GM18519 (cell line): ENCODE results near the gene RBMS3.

Experiments
- ATAC-seq: cut with Tn5 transposase; IDR thresholded peaks from one replicate; pipeline ENCODE4 v1.9.1; 2021; ENCODE audit warnings: mild to moderate bottlenecking, moderate library complexity; ENCODE audit not compliant: unreplicated experiment, low FRiP score

The RBMS3 gene

DNA sequence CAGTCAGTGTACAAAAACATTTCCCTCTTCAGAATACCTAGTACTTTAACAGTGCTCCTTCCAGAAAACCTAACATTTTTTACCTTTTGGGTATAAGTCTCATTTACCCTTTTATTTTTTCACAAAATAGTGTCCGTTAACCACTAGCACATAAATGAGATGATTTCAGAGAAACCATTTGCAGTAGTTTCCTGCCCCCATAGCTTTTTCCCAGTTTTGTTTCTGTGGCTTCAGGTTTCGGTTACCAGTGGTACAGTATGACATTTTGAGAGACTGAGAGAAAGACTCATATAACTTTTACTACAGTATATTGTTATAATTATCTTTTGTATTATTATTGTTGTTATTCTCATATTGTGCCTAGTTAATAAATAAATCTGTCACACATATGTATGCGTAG, 6.2 kb upstream of the RBMS3 start:
- ATAC-seq, result no peak

DNA sequence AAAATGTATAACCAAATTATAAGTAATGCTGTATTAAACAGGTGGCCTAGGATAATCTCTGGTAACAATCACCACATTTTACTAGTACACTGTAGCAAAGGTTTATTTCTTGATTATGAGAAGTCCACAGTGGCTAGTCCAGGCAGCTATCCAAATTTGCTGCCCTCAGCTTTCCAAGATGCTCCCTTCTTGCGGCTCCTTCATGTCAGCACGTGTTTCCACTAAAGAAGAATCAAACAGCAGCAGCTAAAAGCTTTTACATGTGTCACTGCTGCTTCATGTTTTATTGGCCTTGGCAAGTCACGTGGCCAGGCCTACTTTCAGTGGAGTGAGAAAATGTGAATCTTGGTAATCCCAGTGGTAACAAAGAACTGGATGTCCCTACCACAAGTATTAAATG, 5.6 kb upstream of the RBMS3 start:
- ATAC-seq, result no peak

DNA sequence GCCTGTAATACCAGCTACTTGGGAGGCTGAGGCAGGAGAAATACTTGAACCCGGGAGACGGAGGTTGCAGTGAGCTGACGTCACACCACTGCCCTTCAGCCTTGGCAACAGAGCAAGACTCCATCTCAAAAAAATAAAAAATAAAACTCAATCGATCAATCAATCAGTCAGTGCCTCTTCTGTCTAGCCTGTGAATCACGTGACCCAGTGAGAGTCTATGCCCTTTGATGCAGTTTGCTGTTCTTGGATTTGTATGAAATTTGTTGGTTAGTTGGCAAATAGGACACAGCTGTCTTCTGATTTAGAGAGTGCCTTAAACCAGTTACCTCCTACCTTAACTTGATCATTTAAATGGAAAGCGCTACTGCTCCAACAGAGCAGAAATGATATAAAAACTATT, 3.6 kb upstream of the RBMS3 start:
- ATAC-seq, result no peak

DNA sequence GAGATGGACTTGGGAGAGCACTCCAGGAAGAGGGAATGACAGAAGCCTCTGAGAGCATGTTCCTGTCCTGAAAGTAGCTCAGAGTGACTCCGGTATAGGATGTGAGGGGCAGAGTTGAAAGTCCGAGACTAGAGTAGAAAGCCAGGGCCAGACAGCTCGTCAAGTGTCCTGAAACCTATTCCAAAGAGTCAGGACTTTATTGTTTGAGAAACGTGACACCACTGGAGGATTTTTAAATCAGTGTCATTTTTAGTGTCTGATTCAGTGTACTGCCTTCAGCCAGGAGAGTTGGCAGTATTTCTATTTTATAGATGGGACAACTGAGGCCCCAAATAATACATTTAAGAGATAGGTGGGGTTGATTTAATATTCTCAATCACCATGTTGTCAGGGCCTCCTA, 1.6 kb upstream of the RBMS3 start:
- no peak for ATAC-seq

DNA sequence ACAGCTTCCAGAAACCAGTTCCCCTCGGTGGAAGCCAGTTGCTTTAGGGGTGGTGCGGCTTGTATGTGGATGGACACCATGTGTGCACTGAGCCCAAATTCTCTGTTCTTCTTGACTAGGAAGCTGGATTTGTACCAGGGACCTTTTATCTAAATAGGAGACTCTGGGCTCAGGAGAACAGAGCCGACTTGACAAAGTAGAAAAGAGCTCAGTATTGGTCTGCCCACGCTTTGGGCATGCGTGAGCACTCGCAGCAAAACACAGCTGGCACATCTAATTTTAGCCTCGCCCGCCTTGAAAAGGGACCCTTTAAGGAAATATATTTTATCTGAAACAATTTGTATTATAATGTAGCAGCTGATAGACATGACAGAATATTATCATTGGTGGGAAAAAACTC, 1.1 kb upstream of the RBMS3 start:
- ATAC-seq, result no peak

DNA sequence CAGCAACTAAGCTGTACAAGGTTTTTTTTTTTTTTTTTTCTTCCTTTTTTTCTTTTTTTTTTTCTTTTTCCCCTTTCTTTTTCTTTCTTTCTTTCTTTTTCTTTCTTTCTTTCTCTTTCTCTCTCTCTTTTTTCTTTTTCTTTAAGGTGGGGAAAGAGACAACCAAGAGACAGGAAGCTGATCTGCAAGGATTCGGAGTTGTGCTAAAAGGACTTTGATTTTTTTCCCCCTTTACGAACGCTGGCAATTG, 148 bp downstream of the RBMS3 start:
- no peak for ATAC-seq

DNA sequence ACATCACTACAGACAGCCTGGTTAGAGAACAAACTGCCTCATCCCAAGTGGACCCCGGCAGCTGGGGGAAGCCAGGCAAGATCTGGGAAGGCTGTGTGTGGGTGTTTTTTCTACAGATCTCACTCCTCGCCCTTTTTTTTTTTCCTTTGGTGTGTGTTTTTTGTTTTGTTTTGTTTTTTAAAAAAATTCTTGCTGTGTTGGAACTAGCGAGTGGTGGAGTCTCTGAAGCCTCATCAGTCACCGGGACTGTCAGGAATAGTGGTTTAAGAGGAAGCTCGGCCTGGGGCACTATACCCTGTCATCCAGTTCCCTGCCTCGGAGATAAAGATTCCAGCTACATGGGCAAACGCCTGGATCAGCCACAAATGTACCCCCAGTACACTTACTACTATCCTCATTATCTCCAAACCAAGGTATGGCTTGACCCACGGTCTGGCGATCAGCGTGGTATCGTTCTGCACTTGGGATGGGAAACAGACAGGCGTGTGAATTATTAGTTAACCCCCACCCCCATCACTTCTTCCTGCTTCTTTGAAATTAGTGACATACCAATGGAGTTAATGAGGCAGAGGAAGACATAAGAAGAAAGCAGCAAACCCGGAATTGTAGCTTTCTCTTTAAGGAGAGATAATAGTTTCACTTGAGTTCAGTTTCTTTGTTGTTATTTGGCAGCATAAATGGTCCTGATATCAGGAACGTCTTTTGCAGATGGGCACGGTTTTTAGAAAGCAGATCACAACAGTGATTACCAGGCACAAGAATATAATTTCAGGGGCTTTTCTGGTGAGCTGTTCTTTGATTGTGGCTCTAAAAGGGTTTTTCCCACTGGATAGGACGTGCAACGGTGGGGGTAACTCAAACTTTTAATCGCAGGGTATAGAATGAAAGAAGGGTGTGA, 722 bp downstream of the RBMS3 start:
- peak; percentile 67 for ATAC-seq

DNA sequence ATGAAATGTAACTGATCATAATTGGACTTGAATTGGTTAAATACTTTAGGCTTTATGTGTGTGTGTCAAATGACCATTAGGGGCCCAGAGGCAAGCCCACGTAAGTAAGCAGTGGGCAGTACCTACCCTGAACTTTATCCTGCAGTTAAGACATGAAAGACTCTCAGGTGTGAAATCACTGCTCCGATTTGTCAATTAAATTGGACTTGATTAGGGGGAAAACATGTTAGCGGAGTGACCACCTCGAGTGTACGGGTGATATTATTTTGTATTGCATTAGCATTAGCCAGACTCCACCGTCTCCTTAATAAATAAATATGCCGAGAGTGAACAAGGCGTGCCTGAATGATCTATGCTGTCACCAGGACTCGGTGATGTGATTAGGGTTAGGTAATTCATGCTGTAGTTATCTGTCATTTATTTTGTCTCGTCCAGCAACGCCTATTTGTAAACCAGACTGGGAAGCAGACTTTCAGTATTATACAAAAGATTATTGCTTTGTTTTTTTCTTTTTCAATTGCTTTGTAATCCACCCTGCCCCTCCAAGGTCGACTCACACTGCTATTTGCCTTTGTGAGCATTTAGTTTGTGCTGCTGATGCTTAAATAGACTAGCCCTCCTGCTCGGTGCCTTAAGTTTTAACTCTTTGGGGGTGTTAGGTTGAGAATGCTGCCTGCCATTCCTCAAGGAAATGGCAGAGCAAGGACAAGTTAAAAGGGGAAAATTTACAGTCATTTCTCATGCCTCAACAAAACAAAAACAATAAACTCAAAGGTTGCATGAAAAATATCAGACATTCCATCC, 1.8 kb downstream of the RBMS3 start:
- ATAC-seq, result no peak

DNA sequence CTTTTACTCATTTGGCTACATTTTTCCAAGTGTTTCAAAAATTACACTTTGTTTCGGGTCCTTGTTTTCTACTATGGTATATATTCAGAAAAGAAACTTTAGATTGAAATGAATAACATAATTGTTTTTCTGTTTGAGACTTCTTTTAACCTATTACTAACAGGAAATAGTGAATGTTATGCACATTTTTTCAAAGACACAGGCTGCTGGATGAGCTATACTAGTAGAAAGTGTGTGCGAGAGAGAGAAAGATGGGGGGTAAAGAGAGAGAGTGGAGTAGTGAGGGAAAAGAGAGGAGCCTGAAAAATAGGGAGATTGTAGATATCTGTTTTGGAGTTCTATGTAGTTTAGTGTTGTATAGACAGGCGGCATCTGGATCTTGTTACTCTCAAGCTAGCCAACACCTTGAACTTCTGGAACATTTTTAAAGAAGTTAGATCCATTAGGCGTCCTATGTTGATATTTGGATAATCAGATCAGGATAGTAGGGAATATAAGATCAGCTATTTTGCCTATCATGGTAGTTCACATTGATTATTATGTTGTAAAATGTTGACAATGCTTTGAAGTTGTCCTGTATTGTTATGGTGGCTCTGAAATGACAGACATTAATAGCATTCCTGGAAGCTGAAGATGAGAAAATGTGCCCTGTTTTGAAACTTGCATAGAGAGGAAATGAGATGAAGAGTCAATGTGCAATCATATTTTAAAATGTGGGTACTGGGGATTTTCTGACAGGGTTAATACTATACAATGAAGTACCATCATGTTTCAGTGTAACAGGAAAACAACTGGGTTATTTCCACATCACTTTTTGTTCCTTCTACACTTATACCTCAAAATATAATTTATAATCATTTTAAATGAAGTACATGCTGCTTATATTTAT, 2.6 kb downstream of the RBMS3 start:
- ATAC-seq, result no peak

DNA sequence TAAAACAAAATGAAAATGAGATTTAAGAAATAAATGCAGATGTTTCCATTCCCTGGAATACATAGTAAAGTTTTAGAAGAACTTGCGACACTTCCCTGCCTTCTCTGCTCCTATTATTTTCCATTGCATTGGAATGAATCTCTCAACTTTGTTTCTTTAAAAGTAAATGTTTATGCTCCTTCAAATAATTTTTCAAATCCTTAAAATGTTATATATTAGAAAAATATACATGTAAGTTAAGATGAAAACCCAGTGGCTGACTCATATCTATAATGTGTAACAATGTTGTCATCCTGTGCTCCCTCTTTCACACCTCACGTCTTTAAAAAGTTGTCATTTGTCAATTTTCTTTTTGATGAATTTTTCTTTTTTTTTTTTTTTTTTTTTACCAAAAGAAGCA, 3.6 kb downstream of the RBMS3 start:
- no peak for ATAC-seq

DNA sequence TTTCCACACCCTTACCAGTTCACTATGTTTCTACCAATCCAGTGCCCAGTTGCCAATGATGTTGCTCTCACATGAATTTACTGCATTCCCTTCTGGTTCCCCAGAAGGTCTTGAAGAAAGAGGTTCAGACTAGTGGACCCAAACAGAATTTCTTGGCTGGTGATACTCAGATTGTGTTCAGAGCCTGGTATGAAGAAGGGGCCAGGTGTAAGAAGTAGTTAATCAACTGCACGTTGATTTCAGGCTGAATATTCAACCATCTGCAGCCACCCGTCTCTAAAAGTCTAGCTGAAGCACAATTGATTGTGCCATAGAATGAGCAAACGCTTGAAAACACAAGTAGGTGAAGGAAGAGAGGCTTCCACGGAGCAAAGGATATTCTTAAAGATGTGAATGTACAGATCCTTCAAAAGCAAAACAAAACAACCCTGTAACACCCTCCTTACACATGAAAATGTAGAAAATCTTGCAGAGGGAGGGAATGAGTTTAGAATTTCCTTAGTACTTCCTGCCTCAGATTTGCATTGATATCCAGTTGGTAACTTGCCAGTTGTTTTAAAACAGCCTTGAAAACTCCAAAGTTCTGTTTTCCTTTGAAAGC, 4.7 kb downstream of the RBMS3 start:
- no peak for ATAC-seq

DNA sequence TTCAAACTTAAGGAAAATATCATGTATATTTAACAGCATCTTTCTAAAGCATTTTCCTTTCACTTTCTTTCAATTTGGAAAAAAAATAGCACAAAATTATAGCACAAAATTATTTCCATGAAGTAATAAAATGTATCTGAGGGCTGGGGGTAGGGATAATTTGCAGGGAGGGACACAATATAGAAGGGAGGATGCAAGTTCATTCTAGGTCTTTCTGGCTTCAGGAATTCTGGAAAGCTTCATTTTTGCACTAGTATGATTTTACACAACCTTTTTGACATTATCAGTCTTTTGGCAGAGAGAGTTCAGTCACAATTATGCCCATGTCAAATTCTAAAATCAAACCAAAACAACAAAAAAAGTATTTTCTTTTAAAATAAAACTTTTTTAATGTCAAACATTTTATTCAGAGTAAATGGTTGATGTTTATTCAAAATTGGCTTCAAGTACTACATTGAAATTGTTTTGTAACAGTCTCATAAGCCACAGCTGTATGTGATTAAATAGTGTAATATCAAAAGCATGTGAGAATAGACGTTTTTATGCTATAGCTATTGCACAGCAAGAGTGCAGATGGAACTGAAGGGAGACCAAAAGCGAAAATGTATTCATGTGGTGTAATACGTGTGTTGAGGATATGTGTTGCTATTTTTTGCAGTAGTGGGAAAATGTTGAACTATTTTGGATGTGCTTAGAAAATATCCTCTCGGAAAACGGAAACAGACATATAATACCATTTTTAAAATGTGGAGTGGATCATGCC, 5.8 kb downstream of the RBMS3 start:
- no peak for ATAC-seq

DNA sequence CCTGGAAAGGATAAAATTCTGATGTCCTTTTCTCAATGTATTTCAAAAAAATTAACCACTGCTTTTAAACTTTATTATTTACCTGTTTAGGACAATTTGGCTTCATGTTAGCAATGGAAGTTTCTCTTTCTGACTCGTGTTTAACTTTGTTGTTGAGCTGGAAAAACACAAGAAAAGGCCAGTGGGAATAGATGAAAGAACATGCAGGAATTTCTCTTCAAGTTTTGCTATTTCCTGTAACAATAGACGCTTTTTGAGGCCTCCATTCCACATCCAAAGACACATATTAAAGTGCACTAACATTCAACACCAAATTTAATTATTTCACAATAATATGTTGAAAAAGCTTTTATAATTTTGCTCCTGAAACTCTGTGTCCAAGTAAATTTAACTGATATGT, 9.7 kb downstream of the RBMS3 start:
- ATAC-seq, result no peak

DNA sequence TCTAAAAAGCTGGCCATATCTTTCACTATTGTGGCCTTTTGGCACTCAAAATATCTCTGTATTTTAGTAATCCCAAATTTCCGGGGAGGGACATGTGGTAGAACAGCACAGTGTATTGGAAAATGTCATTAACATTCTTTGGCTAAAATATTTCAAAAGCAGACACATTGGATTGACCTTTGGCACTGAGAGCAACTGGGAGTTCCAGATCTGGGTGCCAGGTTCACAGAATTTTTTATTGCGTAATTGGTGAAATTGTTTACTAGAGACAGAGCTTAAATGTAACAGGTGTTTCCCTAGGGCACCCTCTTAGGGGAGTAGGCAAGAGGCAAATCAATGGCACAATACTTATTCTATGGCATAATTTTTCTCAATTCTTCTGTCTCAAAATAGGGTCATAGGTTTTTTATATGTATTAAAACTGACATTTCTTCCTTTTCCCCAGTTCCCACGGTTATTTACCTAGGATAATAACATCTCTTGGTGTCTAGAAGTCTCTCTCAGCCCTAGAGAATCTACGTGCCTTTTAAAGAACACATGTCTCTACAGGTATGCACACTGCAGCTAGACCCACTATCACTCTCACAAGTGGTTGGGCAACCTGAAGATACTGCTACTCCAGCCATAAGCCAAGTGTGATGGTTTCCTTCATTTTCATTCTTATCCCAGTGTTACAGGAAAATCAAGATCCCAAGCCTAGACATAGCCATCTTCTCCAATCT, 10.6 kb downstream of the RBMS3 start:
- ATAC-seq, result no peak

DNA sequence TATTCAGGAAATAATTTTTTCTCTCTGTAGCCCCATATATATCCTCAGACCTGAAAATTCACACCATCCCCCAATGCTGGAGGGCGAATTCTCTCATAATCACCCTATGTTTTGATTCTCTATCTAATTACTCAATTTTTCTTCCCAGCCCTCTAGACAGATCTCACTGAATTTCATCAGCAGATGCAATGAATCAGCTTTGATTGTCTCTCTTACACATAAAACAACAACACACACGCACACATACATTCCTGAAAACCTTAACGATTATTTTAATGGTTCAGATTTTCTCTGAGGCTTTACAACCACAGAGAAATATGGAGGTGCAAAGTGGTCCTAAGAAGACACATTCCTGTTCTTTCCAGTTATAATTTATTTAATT, 11.1 kb downstream of the RBMS3 start:
- ATAC-seq, result no peak

DNA sequence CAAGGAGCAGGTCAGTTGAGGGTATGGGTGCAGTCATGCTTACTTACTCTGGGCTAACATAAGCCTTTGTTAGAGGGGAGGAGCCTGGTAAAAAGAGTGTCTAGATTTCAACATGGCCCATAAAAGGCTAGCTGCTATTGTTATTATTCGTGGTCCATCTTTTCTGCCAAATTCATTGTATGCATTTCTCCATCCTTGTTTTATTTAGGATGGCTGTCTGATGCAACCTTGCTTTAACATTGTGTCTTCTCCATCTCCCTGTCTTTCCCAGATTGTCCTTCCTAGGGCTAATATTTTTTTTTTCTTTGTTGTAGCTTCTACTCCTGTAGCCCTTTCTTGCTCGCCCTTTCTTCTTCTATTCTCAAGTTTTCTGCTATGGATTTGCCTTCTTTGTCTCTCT, 12.6 kb downstream of the RBMS3 start:
- ATAC-seq, result no peak

DNA sequence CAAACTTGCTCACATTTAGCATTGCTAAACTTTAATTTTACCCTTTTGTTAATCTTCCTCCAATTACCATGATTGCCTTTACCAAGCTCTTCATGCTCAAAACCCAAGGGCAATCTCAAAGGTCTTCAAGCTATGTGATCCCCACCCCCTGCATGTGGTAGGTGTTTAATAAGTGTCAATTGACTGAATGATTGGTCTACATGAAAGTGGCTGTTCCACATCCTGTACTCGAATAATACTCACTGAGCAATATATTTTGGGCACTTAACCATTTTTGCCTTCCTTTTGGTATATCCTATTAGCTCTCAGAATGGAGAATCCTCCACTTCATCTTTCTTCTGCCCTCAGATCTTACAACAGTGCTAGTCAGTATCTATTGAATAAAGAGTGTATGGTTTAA, 17.1 kb downstream of the RBMS3 start:
- no peak for ATAC-seq

DNA sequence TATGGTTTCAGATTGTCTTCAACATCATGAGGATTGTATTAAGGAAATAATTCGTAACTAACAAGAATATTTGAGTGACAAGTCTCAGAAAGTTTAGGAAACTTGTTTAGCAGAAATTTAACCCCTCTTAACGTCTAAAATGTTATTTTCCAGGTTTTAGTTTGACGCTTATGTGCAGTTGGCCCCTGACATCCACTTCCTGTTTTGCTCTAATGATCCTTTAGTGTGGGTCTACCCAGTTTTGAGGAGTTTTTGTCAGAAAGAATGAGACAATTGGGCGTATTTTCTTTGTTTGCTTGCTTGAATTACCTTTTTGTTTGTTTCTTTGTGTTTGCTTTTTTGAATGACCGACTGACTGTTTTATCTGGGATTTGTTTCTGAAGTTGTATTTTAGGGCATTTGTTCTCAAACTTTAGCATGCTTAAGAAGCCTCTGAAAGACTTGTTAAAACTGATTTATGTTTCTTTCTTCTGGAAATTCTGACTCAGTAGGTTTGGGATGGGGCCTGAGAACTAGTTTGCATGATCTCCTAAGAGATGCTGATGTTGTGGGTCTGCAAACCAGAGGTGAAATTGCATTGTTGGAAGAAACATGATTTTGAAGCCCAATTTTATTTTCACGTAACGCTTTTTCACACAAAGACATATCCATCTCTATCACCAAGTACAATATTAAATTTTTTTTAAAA, 20.6 kb downstream of the RBMS3 start:
- ATAC-seq, result no peak

DNA sequence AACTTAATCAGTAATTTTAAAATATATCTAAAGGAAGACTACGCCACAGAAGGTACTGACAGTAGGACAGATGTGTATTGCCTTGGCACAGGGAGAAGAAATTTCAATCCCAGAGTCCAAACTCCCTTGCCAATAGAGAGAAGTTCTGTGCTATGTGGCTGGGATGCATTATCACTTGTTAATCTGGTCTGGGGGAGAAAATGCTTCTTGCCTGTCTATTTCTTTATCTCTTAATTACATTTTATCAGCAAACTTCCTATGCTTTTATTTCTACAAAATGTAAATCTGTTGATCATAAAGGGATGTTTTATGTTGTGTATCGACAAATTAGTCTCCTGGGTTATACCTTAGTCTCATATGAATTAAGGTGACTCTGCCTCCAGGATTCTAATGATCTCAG, 21.7 kb downstream of the RBMS3 start:
- ATAC-seq, result no peak
